Measurements from ENCODE around the gene TBCK. TPM values are rescaled to one million over a fixed set of nuclear protein-coding genes. Genes with fewer than 3 reads are reported as not detected.
A peak's percentile ranks its signal among the peaks of the same experiment; 100 is the strongest.
"Not testable (repeated sequence)": the region's sequence is repeated elsewhere in the genome, so short reads cannot be mapped to it uniquely, and the experiment has no call there.

TBCK gene
- total RNA-seq, result 19.4 and 79.6 TPM in 2 replicates

DNA sequence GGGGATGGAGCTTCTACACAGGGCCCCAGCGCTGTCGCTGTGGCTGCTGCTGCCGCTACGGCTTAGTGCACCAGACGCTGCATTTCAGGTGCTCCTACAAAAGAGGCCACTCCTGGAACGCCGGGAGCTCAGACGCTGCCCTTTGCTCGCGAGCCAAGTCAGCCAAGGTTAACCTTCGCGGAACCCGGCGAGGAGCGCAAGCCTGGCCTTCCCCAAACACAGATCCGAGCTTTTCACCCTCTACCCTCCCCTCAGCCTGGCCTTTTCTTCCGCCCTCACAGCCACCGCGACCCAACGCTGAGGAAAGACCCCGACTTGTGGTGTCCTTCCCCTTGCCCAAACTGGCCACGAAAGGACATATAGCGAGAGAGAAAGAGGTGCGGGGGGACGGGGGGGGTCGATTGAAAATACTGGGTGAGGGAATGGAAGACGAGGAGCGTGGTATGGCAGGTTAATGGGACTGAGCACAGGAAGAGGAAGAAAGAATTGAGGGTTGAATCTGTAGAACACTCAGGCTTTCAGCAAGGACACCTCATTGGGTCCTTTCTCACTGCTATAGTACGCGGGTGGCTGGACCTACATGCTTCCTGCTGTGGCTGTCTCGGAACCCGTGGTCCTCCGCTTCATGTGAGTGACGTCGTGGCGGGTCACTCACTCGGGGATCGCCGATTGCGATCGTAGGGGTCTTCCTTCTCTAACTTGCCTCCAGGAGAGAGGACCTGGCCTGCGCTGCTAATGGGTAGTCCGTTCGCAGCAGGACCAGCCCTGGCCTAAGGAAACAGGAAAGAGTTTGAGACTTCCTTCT, at the start of gene TBCK, which contains the start of gene AIMP1:
Gene TBCK (minus strand): TSS at position 242 of the 805 bp plus-strand sequence. CDS start 7,249 bp downstream, outside the sequence.
Gene AIMP1 (plus strand): TSS at position 583 of the 805 bp plus-strand sequence. CDS start 8,460 bp downstream, outside the sequence.
- DNase-seq (ENCODE audit: low read depth), result peak; percentile 84

DNA sequence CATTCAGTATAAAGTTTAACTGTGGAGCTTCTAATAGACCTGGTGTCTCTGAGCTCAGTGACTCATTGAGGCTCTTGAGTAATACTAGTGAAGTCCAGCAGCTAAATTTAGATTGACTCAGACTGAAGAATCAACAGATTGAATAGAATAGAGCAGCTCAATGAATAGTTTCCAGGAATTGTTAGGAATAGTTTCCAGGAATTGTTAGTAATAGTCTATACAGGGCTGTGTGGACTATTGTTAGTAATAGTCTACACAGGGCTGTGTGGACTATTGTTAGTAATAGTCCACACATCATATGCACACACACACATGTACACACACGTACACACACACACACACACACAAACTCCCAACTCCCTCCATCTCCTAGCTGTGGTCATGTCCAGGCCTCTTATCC, 49.6 kb upstream of the TBCK start:
- peak; percentile 96 for DNase-seq (ENCODE audit: low read depth)

DNA sequence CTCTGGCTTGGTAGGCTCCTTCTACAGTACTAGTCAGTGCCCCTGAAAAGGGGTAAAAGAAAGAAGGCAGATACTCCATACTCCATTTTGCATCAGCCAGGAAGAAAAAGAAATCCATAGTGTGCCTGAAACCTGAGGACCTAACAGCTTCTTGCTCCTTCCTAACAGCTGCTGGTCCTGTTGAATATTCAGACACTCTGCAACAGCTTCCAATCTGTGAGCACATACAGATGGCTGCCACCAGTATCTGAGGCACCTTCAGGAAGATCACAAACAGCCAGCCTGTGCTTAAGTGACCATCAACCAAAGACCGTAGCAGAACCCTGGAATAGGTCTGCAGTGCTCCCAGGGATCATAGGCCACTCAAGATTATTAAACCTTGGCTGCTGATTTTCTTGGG, 48.3 kb upstream of the TBCK start:
- DNase-seq (ENCODE audit: low read depth), result no peak

DNA sequence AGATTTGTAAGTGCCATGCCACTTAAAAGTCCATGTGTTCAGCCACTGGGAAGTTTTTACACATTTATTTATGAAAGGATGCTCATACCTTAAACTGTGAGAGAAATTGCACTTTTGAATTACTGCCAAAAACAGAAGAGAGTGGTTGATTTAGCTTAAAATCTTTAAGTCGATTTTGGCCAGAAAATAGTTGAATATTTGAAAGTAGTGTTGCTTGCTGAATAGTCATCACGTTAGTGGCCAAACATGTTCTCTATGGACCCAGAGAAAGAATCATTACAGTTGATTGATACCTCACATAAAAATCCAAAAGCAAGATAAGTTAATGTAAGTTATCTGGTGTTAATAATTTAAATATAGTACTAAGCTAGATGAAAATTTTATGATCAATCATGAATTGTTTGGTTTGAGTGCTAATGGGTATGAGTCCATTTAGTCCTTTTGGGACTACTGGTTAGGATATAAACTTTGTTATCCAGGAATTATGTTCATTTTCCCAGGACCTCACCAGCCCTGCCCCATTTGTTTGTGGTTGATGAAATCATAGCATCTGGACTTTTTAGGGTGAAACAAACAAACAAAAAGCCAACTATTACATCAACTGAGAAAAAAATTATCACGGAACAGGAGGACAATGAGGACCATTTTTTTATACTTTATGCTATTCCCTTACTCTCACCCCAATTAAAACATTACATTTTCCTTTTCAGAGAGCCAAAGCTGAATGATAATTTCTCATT, 46.2 kb upstream of the TBCK start:
- DNase-seq (ENCODE audit: low read depth), result no peak

DNA sequence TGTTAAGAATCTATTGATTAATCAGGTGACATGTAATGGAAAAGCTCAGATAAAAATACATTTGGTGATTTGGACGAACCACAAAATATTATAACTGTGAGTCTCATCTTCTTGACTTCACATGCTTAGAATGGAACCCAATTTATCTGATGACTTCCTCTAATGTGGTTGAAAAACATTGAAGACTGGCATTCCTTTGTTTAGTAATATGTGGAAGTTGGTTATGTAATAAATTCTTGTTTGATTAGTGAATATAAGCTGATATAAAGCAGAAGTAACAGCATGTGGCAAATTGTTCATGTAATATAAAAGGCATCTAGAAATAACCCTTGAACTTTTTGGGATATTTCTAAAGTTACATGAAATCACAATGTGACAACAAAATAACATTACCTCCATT, 42.9 kb upstream of the TBCK start:
- DNase-seq (ENCODE audit: low read depth), result peak; percentile 22

DNA sequence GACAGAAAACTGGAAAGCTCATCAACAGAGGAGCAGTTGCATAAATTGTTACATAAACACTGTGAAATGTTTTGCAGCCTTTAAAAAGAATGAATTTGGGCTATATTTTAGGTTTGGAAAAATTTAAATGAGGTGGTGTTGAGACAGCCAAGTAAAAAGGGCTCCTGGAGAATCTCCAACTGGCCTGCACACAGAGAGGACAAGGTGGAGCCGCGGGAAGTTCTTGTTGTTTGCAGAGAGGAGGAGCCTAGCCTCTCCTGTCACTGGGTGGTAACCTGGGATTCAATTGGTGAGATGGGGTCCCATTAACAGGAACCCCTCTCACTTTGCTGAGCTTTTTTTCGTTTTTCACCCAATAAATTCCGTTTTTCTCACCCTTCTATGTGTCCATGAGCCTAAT, 39.2 kb upstream of the TBCK start:
- no peak for DNase-seq (ENCODE audit: low read depth)

DNA sequence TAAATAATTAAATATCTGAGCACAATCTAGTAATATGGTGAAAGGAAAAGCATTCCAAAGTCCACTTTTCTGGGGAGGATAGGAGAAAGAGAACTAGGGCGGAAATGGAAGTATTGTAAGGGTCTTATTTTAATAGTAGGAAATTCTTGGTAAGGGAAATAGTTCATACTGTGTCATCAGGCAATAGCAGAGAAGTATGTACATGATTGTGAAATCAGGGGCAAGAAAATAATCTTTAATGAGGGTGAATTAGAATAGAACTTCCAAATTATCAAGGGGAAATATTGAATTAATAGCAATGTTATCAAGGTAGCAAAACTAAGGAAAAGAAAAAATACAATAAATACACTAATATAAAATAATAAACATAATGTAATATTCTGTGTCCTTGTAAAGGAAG, 37.8 kb upstream of the TBCK start:
- no peak for DNase-seq (ENCODE audit: low read depth)

DNA sequence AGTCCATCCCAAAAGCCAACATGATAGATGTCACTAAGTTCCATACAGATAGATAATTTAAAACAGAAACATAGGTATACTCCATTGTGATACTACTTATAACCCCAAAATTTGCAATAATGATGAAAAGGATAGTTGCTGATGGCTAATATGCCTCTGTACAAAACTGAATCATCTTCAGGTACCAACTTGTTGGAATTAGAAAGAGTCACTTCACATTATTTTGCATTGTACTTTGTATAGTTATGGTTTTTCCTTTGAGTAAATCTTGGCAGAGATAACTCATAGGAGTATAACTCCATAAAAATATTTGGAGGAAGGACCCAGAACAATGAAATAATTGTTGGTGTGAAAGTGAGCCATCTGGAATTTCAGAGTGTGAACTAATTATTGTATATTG, 35.0 kb upstream of the TBCK start:
- DNase-seq (ENCODE audit: low read depth), result no peak

DNA sequence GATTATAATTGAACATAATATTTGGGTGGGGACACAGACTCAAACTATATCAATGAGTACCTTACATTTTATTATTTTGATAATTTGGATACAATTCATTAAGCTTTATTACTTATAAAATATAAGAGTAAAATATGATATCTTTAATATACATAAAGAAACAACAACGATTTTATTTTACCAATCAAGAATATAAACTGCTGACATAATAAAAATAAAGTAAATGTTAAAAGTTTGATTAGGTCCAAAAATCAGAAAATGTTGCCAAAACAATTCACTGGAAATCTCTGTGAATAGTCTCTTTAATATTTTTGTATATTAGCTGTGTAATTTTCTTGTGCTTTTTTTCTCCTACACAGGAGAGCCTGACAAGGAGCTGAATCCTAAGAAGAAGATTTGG, 31.2 kb upstream of the TBCK start:
- no peak for DNase-seq (ENCODE audit: low read depth)

DNA sequence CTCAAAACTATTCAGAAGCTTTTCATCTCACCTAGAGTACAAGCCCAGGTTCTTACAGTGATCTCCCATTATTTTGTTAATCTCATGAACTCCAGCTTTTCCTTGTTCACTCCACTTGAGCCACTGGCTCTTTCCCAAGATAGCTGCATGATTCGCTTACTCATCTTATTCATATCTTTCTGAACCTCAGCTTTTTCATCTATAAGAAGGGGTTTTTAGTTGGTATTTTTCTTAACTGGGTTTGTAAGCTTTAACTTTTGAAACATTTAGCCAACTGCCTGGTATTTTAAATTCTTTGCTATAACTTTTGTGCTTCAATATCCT, 28.6 kb upstream of the TBCK start:
- DNase-seq (ENCODE audit: low read depth), result no peak

DNA sequence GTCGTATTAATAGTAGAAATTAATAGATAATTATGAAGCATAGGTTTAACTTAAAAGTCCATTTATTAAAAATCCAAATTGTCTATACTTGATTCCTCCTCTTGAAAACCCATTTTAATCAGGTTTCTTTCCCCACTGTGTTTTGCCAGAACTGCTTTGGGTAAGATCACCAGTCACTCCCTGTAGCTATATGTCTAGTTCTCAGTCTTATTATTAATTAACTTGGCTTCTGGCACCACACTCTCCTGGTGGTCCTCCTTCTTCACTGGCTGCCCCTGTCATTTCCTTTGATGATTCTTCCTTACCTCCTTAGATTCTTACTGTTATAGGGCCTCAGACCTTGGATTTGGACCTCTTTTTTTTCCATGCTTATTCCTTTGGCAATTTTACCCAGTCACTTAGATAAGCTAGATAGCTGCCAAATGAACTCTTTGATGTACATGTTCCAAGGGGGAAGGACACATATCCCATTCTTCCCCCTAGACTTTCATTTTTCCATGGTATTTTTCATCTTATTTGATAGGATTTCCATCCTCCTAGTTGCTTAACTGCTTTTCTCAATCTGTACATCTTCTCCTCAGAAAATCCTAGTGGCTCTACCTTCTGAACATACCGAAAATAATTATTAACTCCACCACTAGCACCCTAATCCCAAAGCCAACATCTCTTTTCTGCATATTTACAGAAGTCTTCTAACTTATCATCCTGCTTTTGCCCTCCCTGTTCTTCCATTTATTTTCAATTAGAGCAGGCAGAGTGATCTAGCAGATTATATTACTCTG, 28.0 kb upstream of the TBCK start:
- DNase-seq (ENCODE audit: low read depth), result no peak

DNA sequence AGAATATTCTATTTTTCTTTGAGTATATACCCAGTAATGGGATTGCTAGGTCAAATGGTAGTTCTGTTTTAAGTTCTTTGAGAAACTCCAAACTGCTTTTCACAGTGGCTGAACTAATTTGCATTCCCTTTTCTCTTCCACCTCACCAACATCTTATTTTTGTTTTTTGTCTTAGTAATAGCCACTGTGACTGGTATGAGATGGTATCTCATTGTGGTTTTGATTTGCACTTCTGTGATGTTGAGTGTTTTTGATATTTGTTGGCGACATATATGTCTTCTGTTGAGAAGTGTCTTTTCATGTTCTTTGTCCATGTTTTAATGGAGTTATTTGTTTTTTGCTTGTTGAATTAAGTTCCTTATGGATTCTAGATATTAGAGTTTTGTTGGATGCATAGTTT, 24.8 kb upstream of the TBCK start:
- no peak for DNase-seq (ENCODE audit: low read depth)

DNA sequence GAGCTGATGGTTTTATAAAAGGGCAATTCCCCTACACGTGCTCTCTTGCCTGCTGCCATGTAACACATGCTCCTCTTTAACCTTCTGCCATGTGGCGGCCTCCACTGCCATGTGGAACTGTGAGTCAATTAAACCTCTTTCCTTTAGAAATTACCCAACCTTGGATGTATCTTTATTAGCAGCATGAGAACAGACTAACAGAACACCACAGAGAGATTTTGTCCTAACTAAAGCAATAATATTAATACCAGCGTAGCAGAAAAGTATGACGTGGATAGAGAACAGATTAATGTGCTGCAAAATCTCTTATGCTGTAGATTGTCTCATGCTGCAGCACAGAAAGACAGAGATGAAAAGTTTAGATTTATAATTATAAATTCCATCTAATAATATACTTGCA, 23.4 kb upstream of the TBCK start:
- DNase-seq (ENCODE audit: low read depth), result no peak

DNA sequence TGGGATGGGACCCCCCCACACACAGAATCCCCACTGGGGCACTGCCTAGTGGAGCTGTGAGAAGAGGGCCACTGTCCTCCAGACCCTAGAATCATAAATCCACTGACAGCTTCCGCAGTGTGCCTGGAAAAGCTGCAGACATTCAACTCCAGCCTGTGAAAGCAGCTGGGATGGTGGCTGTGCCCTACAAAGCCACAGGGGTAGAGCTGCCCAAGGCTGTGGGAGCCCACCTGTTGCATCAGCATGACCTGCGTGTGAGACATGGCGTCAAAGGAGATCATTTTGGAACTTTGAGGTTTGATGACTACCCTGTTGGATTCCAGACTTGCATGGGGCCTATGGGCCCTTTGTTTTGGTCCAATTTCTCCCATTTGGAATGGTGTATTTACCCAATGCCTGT, 22.7 kb upstream of the TBCK start:
- no peak for DNase-seq (ENCODE audit: low read depth)

DNA sequence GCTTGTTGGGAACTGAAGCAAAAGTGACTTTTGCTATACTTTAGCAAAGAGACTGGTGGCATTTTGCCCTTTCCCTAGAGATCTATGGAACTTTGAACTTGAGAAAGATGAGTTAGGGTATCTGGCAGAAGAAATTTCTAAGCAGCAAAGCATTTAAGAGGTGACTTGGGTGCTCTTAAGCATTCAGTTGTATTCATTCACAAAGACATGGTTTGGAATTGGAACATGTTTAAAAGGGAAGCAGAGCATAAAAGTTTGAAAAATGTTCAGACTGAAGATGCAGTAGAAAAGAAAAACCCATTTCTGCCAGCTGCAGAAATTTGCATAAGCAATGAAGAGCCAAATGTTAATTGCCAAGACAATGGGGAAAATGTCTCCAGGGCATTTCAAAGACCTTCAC, 21.9 kb upstream of the TBCK start:
- no peak for DNase-seq (ENCODE audit: low read depth)

DNA sequence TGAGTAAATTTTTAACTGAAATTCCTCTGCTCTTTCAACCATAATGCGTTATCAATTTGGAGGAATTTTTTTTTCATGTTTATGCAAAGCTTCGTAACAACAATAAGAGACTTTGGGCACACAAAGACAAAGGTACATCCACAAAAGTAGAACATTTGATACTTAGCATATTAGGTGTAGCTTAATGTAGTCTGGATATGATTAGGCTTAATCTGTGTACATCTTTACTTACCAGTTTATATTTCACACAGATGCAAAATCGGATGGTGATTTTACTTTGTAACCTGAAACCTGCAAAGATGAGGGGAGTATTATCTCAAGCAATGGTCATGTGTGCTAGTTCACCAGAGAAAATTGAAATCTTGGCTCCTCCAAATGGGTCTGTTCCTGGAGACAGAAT, 20.6 kb upstream of the TBCK start:
- no peak for DNase-seq (ENCODE audit: low read depth)

DNA sequence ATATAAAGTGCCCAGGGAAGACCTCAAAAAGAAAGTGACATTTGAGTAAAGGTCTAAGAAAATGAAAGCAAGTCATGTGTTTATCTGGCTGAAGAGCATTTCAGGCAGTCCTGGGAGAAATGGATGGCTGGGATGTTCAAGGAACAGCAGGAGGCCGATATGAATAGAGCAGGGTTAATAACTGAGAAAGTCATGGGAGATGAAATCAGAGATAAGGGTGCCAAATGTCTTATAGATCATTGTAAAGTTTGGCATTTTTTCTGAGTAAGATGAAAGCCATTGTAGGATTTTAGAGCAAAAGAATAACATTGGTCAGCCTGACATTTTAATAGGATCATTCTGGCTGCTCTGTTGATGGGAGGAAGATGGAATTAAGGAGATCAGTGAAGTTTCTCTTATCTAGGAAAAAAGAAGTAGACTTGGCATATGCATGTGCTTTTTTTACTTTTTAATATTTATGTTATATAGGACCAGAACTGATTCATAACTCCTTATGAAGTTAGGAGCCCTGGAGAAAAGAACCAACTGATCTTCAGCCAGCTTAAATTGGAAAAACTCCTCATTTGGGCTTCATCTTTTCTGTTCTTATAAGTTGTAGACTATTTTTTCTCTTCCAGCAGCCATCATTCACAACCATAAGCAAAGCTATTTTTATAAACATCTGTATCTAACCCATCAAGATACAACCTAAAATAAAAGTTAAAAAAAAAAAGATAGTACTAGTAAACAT, 18.9 kb upstream of the TBCK start:
- no peak for DNase-seq (ENCODE audit: low read depth)

DNA sequence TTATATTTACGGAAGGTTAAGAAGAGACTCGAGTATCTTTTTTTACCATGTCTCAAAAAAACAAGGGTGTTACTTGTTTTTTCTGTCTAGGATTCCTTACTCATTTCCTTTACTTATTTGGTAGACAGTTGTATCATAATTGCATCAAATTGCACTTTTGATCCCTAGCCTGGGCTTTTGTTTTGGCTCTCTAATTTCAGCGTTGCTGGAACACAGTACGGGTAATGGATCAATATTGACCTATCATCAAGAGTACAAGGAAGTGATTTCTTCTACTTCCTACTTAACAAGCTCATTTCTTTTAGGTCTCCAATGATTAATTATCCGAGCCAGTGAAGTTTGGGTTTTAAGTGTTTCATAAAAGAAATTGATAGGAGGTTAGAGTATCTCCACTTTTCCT, 17.2 kb upstream of the TBCK start:
- DNase-seq (ENCODE audit: low read depth), result no peak

DNA sequence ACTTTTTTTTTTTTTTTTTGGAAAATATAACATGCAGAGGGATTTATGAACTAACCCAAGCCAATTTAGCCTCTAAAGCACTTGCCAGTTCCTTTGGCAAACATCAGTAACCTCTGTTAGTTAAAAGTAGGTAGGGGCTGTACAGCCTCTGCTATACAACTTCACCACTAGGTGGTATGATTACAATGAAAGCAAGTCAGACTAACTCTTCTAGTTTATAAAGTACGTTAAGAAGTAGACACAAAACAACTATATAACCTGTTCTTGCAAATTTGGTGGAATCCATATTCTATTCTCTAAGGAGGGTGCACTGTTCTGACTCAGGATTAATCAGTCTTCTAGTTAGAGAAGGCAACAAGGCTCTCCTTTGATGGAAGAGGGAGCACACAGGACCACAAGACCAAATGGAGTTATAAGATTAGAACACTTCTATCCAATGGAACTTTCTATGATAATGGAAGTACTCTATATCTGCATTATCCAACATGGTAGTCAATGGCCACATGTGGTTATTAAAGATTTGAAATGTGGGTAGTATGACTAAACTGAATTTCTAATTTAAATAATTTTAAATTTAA, 13.1 kb upstream of the TBCK start:
- peak; percentile 69 for DNase-seq (ENCODE audit: low read depth)

DNA sequence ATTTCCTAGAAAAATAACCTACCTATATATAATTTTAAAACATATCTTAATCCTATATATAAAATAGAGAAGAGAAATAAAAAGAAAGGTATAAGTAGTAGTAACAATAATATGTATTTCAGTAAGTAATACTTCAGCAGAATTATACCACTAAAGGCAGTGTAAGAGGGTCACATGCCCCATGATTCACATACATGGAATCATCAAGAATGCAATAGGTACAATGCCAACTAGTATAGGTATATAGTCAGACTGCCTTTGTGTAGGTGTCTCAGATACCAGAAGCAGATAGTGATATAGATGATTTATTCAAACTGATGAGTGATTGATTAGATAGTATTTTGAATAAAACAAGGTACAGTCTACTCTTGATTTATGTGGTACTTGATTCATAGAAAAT, 9.8 kb upstream of the TBCK start:
- DNase-seq (ENCODE audit: low read depth), result peak; percentile 30

DNA sequence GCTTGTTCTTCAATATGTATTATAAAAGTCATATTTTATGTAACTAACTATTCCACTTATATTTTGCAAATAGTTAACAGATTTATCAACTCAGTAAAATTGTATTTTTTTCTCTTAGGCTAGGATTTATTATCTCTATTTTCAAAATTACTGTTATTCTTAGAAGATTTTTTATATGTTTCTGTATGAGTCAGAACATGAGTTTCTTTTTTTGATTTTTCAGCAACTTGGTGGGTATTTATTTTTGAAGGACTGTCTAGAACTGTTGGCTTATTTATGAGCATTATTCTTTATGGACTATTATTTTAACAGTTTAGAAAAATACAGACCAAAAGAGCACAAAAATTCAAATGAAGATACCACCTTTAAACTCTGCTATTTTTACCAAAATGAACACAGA, 7.1 kb upstream of the TBCK start:
- no peak for DNase-seq (ENCODE audit: low read depth)

DNA sequence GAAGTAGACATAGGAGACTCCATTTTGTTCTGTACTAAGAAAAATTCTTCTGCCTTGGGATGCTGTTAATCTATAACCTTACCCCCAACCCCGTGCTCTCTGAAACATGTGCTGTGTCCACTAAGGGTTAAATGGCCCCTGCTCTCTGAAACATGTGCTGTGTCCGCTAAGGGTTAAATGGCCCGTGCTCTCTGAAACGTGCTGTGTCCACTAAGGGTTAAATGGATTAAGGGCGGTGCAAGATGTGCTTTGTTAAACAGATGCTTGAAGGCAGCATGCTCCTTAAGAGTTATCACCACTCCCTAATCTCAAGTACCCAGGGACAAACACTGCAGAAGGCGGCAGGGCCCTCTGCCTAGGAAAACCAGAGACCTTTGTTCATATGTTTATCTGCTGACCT, 5.8 kb upstream of the TBCK start:
- not testable (repeated sequence) for DNase-seq (ENCODE audit: low read depth)

All from renal cortical epithelial cell (primary cell).